ENCODE measurements around the gene B3GLCT.

B3GLCT gene

DNA sequence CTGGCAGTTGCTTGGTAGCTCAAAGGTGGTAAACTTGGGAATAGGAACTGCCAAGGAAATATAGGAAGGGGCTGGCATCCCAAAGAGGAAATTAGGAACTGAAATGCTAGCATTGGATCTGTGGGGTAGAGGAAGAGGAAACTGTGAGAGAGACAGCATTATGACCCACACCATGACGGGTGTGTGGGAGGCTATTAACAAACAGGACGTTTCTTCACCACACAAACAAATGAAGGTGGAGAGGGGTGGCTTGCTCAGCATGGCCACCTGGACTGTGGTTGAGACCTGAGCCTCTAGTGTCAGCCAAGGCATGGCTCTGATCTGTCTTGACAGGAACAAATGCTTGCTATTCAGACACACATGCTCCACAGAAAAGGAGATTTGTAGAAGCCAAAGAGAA lies 178.2 kb downstream of the B3GLCT start:
- no peak overlapping the region for H3K4me3 Mint-ChIP-seq
- no peaks in the 10 kb centered on the region for H3K9me3 Mint-ChIP-seq
- H3K27me3 Mint-ChIP-seq = no peaks in the 10 kb centered on the region
- no peak overlapping the region for H3K27ac Mint-ChIP-seq
- ATAC-seq (ENCODE audit: low read depth) = peak; percentile 77
- H3K36me3 Mint-ChIP-seq = no peaks in the 10 kb centered on the region
- DNase-seq (ENCODE audit: low spot score in 2 of 2) = no peak
- peaks cover 6% of the 10 kb centered on the region for H3K4me1 Mint-ChIP-seq

- DNase-seq (ENCODE audit: low spot score in 2 of 2) = no peak
- H3K9me3 Mint-ChIP-seq = no peaks in the 10 kb centered on the region
- no peak overlapping the region for H3K4me3 Mint-ChIP-seq
- H3K36me3 Mint-ChIP-seq = no peaks in the 10 kb centered on the region
- no peaks in the 10 kb centered on the region for H3K27me3 Mint-ChIP-seq
- H3K27ac Mint-ChIP-seq = no peak overlapping the region
- ATAC-seq (ENCODE audit: low read depth) = no peak
- peaks cover 6% of the 10 kb centered on the region for H3K4me1 Mint-ChIP-seq
Observed at GRCh38 chr13:31380715-31381114, 180.9 kb downstream of the B3GLCT start.
